ENCODE measurements around the gene UBXN1. TPM values are rescaled to one million over a fixed set of nuclear protein-coding genes. Genes with fewer than 3 reads are reported as not detected.
"Not testable (repeated sequence)": the region's sequence is repeated elsewhere in the genome, so short reads cannot be mapped to it uniquely, and the experiment has no call there.

The UBXN1 gene
- polyA plus RNA-seq, 4 donors: 142 to 224 (median 161) TPM

GRCh38 chr11:62650283-62650682 lies 28.6 kb downstream of the UBXN1 start:
- not testable (repeated sequence) for H3K9me3 ChIP-seq (ENCODE audit: control insufficient read depth in 2 of 2, insufficient read depth in 1 of 2, low read depth in 1 of 2, low read length in 1 of 2); H3K4me1 ChIP-seq (ENCODE audit: control insufficient read depth in 3 of 3, insufficient read depth in 2 of 3, low read depth in 1 of 3, low read length in 2 of 3); FAIRE-seq; H3K27me3 ChIP-seq (ENCODE audit: control insufficient read depth in 3 of 3, insufficient read depth in 3 of 3, low read length in 3 of 3); H3K4me3 ChIP-seq (ENCODE audit: low read depth in 1 of 3, low read length in 3 of 3); DNase-seq; H3K27ac ChIP-seq (ENCODE audit: low read depth in 1 of 3, low read length in 2 of 3)
- 92 to 94% (median 92%) methylated on average over 12 of the region's 12 CpGs for WGBS, 3 donors
- H3K36me3 ChIP-seq (ENCODE audit: control insufficient read depth in 3 of 3, insufficient read depth in 2 of 3, low read depth in 1 of 3, low read length in 3 of 3): peaks cover 0 to 31% (median 3%) of the 10 kb centered on the region in 3 donors

- WGBS, 3 donors: 90 to 91% (median 91%) methylated on average over 11 of the region's 11 CpGs
- DNase-seq (no peak), FAIRE-seq (no peak)
- Histone ChIP-seq H3K36me3 (ENCODE audit: control insufficient read depth in 3 of 3, insufficient read depth in 2 of 3, low read depth in 1 of 3, low read length in 3 of 3) (peaks cover 0 to 35% (median 3%) of the 10 kb centered on the region in 3 donors), H3K4me1 (ENCODE audit: control insufficient read depth in 3 of 3, insufficient read depth in 2 of 3, low read depth in 1 of 3, low read length in 2 of 3) (peaks cover 5 to 12% (median 6%) of the 10 kb centered on the region in 3 donors), H3K27ac (ENCODE audit: low read depth in 1 of 3, low read length in 2 of 3) (no peak overlapping the region), H3K27me3 (ENCODE audit: control insufficient read depth in 3 of 3, insufficient read depth in 3 of 3, low read length in 3 of 3) (no peaks in the 10 kb centered on the region), H3K9me3 (ENCODE audit: control insufficient read depth in 2 of 2, insufficient read depth in 1 of 2, low read depth in 1 of 2, low read length in 1 of 2) (no peaks in the 10 kb centered on the region), H3K4me3 (ENCODE audit: low read depth in 1 of 3, low read length in 3 of 3) (no peak overlapping the region)
Measured at GRCh38 chr11:62649486-62649885, 29.4 kb downstream of the UBXN1 start.

- WGBS, 3 donors: 91 to 94% (median 94%) methylated on average over 11 of the region's 11 CpGs
Measured at GRCh38 chr11:62648967-62649364, 29.9 kb downstream of the UBXN1 start.

GRCh38 chr11:62648185-62648966 lies 30.5 kb downstream of the UBXN1 start:
- Histone ChIP-seq H3K27me3 (ENCODE audit: control insufficient read depth in 3 of 3, insufficient read depth in 3 of 3, low read length in 3 of 3) (no peaks in the 10 kb centered on the region), H3K4me1 (ENCODE audit: control insufficient read depth in 3 of 3, insufficient read depth in 2 of 3, low read depth in 1 of 3, low read length in 2 of 3) (peaks cover 5 to 17% (median 6%) of the 10 kb centered on the region in 3 donors), H3K9me3 (ENCODE audit: control insufficient read depth in 2 of 2, insufficient read depth in 1 of 2, low read depth in 1 of 2, low read length in 1 of 2) (no peaks in the 10 kb centered on the region), H3K36me3 (ENCODE audit: control insufficient read depth in 3 of 3, insufficient read depth in 2 of 3, low read depth in 1 of 3, low read length in 3 of 3) (peaks cover 0 to 45% (median 3%) of the 10 kb centered on the region in 3 donors), H3K4me3 (ENCODE audit: low read depth in 1 of 3, low read length in 3 of 3) (no peak overlapping the region), H3K27ac (ENCODE audit: low read depth in 1 of 3, low read length in 2 of 3) (no peak overlapping the region)
- 91 to 94% (median 94%) methylated on average over 24 of the region's 24 CpGs for WGBS, 3 donors
- no peak for FAIRE-seq
- no peak for DNase-seq

More at GRCh38 chr11:62648967-62649364, 29.9 kb downstream of the UBXN1 start:
- H3K27ac ChIP-seq (ENCODE audit: low read depth in 1 of 3, low read length in 2 of 3): no peak overlapping the region
- peaks cover 0 to 39% (median 3%) of the 10 kb centered on the region in 3 donors for H3K36me3 ChIP-seq (ENCODE audit: control insufficient read depth in 3 of 3, insufficient read depth in 2 of 3, low read depth in 1 of 3, low read length in 3 of 3)
- H3K4me1 ChIP-seq (ENCODE audit: control insufficient read depth in 3 of 3, insufficient read depth in 2 of 3, low read depth in 1 of 3, low read length in 2 of 3): peaks cover 5 to 17% (median 6%) of the 10 kb centered on the region in 3 donors
- DNase-seq (no peak), FAIRE-seq (no peak)
- H3K9me3 ChIP-seq (ENCODE audit: control insufficient read depth in 2 of 2, insufficient read depth in 1 of 2, low read depth in 1 of 2, low read length in 1 of 2): no peaks in the 10 kb centered on the region
- H3K27me3 ChIP-seq (ENCODE audit: control insufficient read depth in 3 of 3, insufficient read depth in 3 of 3, low read length in 3 of 3): no peaks in the 10 kb centered on the region
- no peak overlapping the region for H3K4me3 ChIP-seq (ENCODE audit: low read depth in 1 of 3, low read length in 3 of 3)

GRCh38 chr11:62647609-62648005 lies 31.3 kb downstream of the UBXN1 start:
- Histone ChIP-seq H3K9me3 (ENCODE audit: control insufficient read depth in 2 of 2, insufficient read depth in 1 of 2, low read depth in 1 of 2, low read length in 1 of 2) (no peaks in the 10 kb centered on the region), H3K4me3 (ENCODE audit: low read depth in 1 of 3, low read length in 3 of 3) (no peak overlapping the region), H3K4me1 (ENCODE audit: control insufficient read depth in 3 of 3, insufficient read depth in 2 of 3, low read depth in 1 of 3, low read length in 2 of 3) (peaks cover 5 to 17% (median 6%) of the 10 kb centered on the region in 3 donors), H3K36me3 (ENCODE audit: control insufficient read depth in 3 of 3, insufficient read depth in 2 of 3, low read depth in 1 of 3, low read length in 3 of 3) (peaks cover 0 to 49% (median 3%) of the 10 kb centered on the region in 3 donors), H3K27me3 (ENCODE audit: control insufficient read depth in 3 of 3, insufficient read depth in 3 of 3, low read length in 3 of 3) (no peaks in the 10 kb centered on the region), H3K27ac (ENCODE audit: low read depth in 1 of 3, low read length in 2 of 3) (no peak overlapping the region)
- FAIRE-seq: no peak
- no peak for DNase-seq
- WGBS, 3 donors: 85 to 88% (median 88%) methylated on average over 6 of the region's 6 CpGs

- Histone ChIP-seq H3K36me3 (ENCODE audit: control insufficient read depth in 3 of 3, insufficient read depth in 2 of 3, low read depth in 1 of 3, low read length in 3 of 3) (peaks cover 0 to 52% (median 3%) of the 10 kb centered on the region in 3 donors), H3K27ac (ENCODE audit: low read depth in 1 of 3, low read length in 2 of 3) (peak overlapping the region in 2 of 3 donors; percentile 63 to 73)
- no peak for FAIRE-seq
Measured at GRCh38 chr11:62646825-62647608, 31.9 kb downstream of the UBXN1 start.

GRCh38 chr11:62645946-62646824 lies 32.7 kb downstream of the UBXN1 start, which contains the start of gene GANAB:
Gene GANAB (minus strand): TSS chr11:62646613. CDS start chr11:62646599, 14 bp downstream.
- peak within 1 kb of the TSS; percentile 66 to 97 (median 88) for H3K27ac ChIP-seq (ENCODE audit: low read depth in 1 of 3, low read length in 2 of 3)
- FAIRE-seq (no peak), DNase-seq (peak; percentile 99)
- WGBS, 3 donors: 0 to 1% (median 0%) methylated on average over 68 to 73 of the region's 73 CpGs
- H3K4me3 ChIP-seq (ENCODE audit: low read depth in 1 of 3, low read length in 3 of 3): peak within 1 kb of the TSS; percentile 65 to 99 (median 97)
- H3K36me3 ChIP-seq (ENCODE audit: control insufficient read depth in 3 of 3, insufficient read depth in 2 of 3, low read depth in 1 of 3, low read length in 3 of 3): peaks cover 0 to 54% (median 3%) of the 10 kb centered on the region in 3 donors
- no peaks in the 10 kb centered on the region for H3K9me3 ChIP-seq (ENCODE audit: control insufficient read depth in 2 of 2, insufficient read depth in 1 of 2, low read depth in 1 of 2, low read length in 1 of 2)
- H3K27me3 ChIP-seq (ENCODE audit: control insufficient read depth in 3 of 3, insufficient read depth in 3 of 3, low read length in 3 of 3): no peaks in the 10 kb centered on the region
- peaks cover 5 to 17% (median 6%) of the 10 kb centered on the region in 3 donors for H3K4me1 ChIP-seq (ENCODE audit: control insufficient read depth in 3 of 3, insufficient read depth in 2 of 3, low read depth in 1 of 3, low read length in 2 of 3)

More at GRCh38 chr11:62646825-62647608, 31.9 kb downstream of the UBXN1 start:
- Histone ChIP-seq H3K27me3 (ENCODE audit: control insufficient read depth in 3 of 3, insufficient read depth in 3 of 3, low read length in 3 of 3) (no peaks in the 10 kb centered on the region), H3K9me3 (ENCODE audit: control insufficient read depth in 2 of 2, insufficient read depth in 1 of 2, low read depth in 1 of 2, low read length in 1 of 2) (no peaks in the 10 kb centered on the region), H3K4me1 (ENCODE audit: control insufficient read depth in 3 of 3, insufficient read depth in 2 of 3, low read depth in 1 of 3, low read length in 2 of 3) (peaks cover 5 to 17% (median 6%) of the 10 kb centered on the region in 3 donors), H3K4me3 (ENCODE audit: low read depth in 1 of 3, low read length in 3 of 3) (peak overlapping the region in 1 of 3 donors; percentile 13)
- whole genome bisulfite sequencing, 3 donors: 63 to 69% (median 65%) methylated on average over 32 of the region's 32 CpGs
- DNase-seq: no peak
